Keratinocyte (primary cell): ENCODE data around the gene CDT1.

Experiments
- EZH2 ChIP-seq: IDR thresholded peaks from one replicate; pipeline ENCODE4 v1.6.1; 2012; ENCODE audit warnings: inconsistent platforms, mild to moderate bottlenecking, low read length, moderate library complexity
- TF ChIP-seq, protein P1 (sequence below), 3 experiments: IDR thresholded peaks in 1 of 3; conservative IDR thresholded peaks in 1 of 3; optimal IDR thresholded peaks in 1 of 3; 2 replicates in 2 of 3; 3 replicates in 1 of 3; pipeline versions ENCODE3 to v1.5.1; 2011; ENCODE audit warnings: low read length in 3 of 3, mild to moderate bottlenecking in 3 of 3, moderate library complexity in 2 of 3, control low read depth in 1 of 3, inconsistent platforms in 1 of 3; ENCODE audit not compliant: insufficient read depth in 2 of 3; ENCODE audit errors: extremely low read depth in 1 of 3

DNA sequence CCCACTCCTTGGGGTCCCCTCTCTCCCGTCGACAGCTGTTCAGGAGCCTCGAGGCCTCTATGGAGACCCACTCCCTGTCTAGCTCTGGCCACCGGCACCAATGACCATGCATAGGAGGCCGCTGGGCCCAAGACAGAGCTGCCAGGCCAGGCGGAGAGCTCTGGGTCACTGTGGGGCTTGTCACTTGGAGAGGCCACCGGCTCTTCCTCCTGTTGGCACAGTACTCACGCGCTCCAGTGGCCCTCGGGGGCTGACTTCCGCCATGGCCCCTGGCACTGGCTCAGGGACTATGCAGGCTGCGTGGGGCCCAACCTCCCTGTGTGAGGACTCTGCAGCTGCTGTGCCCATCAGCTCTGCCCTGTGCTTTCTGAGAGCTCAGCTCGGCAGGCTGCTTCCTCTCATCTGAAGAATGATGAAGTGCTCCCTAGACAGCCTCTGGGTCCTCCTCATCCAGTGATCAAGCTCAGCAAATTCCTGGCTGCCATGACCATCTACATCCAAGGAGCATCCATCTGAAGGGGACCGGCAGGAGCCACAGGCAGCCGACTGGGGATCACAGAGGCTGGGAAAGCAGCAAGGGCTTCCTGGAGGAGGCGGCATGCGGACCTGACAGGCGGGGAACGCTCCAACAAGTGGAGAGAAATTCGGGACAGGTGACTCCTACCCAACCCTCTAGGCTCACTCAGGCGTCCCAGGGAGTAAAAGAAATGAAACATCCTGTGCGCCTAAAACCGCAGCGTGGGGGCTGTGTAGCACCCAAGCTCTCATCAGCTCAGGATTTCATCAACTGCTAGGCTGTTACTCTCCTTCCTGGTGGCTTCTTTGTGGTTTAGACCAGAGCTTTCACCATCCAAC lies 36.4 kb downstream of the CDT1 start:
- TF ChIP-seq, protein P1, sequence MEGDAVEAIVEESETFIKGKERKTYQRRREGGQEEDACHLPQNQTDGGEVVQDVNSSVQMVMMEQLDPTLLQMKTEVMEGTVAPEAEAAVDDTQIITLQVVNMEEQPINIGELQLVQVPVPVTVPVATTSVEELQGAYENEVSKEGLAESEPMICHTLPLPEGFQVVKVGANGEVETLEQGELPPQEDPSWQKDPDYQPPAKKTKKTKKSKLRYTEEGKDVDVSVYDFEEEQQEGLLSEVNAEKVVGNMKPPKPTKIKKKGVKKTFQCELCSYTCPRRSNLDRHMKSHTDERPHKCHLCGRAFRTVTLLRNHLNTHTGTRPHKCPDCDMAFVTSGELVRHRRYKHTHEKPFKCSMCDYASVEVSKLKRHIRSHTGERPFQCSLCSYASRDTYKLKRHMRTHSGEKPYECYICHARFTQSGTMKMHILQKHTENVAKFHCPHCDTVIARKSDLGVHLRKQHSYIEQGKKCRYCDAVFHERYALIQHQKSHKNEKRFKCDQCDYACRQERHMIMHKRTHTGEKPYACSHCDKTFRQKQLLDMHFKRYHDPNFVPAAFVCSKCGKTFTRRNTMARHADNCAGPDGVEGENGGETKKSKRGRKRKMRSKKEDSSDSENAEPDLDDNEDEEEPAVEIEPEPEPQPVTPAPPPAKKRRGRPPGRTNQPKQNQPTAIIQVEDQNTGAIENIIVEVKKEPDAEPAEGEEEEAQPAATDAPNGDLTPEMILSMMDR (optimal IDR thresholded peaks at IDR 0.05 in 1 of 3, IDR thresholded peaks at IDR 0.05 in 1 of 3, conservative IDR thresholded peaks at IDR 0.05 in 1 of 3; ENCODE audit: extremely low read depth in 1 of 3, insufficient read depth in 2 of 3, low read length in 3 of 3) = no peak
- no peak for TF ChIP-seq EZH2
